Measurements from ENCODE around the gene MTMR2. TPM values are rescaled to one million over a fixed set of nuclear protein-coding genes. Genes with fewer than 3 reads are reported as not detected.
A peak's percentile ranks its signal among the peaks of the same experiment; 100 is the strongest.
"Not testable (repeated sequence)": the region's sequence is repeated elsewhere in the genome, so short reads cannot be mapped to it uniquely, and the experiment has no call there.

MTMR2 gene
- total and polyA plus RNA-seq, 4 donors: 11.6 to 53.7 (median 24.4) TPM

DNA sequence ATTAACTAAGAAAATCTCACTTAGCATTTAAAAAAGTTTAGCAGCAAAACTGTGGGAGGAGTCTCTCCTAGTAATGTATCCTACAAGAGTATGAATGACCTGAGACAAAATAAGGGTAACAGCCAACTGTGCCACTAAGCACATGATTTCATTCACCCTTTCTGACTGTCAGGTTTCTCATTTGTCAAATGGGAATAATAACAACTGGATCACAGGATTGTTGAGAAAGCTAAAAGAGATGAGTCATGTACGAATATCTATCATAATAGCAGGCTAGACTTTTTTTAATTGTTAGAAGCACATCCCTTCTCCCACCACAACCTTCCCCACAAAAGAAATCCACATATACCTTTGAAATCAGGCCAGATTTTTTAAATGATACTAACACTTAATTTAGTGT, 39.5 kb downstream of the MTMR2 start:
- ATAC-seq (ENCODE audit: insufficient read depth, low FRiP score): no peak
- Histone ChIP-seq H3K27me3 (ENCODE audit: control insufficient read depth in 3 of 3, insufficient read depth in 3 of 3, low read length in 2 of 3) (no peaks in the 10 kb centered on the region), H3K4me1 (ENCODE audit: control insufficient read depth in 5 of 5, insufficient read depth in 5 of 5, low read length in 5 of 5) (peaks cover 0 to 6% (median 4%) of the 10 kb centered on the region in 5 donors), H3K9me3 (ENCODE audit: control insufficient read depth in 4 of 4, insufficient read depth in 3 of 4, low read length in 3 of 4) (no peaks in the 10 kb centered on the region), H3K4me3 (no peak overlapping the region), H3K27ac (ENCODE audit: low read depth in 1 of 2, low read length in 1 of 2) (no peak overlapping the region), H3K9ac (ENCODE audit: insufficient read depth in 1 of 2, low read length in 2 of 2) (no peak overlapping the region), H3K36me3 (ENCODE audit: control insufficient read depth in 4 of 4, insufficient read depth in 4 of 4, low read length in 4 of 4) (peaks cover 0 to 25% (median 4%) of the 10 kb centered on the region in 4 donors)
- no peak for DNase-seq
- TF ChIP-seq, protein P1, sequence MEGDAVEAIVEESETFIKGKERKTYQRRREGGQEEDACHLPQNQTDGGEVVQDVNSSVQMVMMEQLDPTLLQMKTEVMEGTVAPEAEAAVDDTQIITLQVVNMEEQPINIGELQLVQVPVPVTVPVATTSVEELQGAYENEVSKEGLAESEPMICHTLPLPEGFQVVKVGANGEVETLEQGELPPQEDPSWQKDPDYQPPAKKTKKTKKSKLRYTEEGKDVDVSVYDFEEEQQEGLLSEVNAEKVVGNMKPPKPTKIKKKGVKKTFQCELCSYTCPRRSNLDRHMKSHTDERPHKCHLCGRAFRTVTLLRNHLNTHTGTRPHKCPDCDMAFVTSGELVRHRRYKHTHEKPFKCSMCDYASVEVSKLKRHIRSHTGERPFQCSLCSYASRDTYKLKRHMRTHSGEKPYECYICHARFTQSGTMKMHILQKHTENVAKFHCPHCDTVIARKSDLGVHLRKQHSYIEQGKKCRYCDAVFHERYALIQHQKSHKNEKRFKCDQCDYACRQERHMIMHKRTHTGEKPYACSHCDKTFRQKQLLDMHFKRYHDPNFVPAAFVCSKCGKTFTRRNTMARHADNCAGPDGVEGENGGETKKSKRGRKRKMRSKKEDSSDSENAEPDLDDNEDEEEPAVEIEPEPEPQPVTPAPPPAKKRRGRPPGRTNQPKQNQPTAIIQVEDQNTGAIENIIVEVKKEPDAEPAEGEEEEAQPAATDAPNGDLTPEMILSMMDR (IDR thresholded peaks at IDR 0.05; ENCODE audit: control extremely low read depth, extremely low read depth): no peak
- WGBS, 2 donors: 79 to 86% methylated on average over 1 of the region's 1 CpG

- ATAC-seq (ENCODE audit: insufficient read depth, low FRiP score) (no peak), DNase-seq (peak in 2 of 3 donors; percentile 77 to 79)
- TF ChIP-seq, protein P1 (IDR thresholded peaks at IDR 0.05; ENCODE audit: control extremely low read depth, extremely low read depth): no peak
- Histone ChIP-seq H3K9ac (ENCODE audit: insufficient read depth in 1 of 2, low read length in 2 of 2) (no peak overlapping the region), H3K4me3 (no peak overlapping the region), H3K4me1 (ENCODE audit: control insufficient read depth in 5 of 5, insufficient read depth in 5 of 5, low read length in 5 of 5) (peaks cover 0 to 6% (median 2%) of the 10 kb centered on the region in 5 donors), H3K27ac (ENCODE audit: low read depth in 1 of 2, low read length in 1 of 2) (no peak overlapping the region), H3K36me3 (ENCODE audit: control insufficient read depth in 4 of 4, insufficient read depth in 4 of 4, low read length in 4 of 4) (peaks cover 0 to 31% (median 4%) of the 10 kb centered on the region in 4 donors), H3K9me3 (ENCODE audit: control insufficient read depth in 4 of 4, insufficient read depth in 3 of 4, low read length in 3 of 4) (no peaks in the 10 kb centered on the region), H3K27me3 (ENCODE audit: control insufficient read depth in 3 of 3, insufficient read depth in 3 of 3, low read length in 2 of 3) (no peaks in the 10 kb centered on the region)
- 75 to 77% methylated on average over 1 of the region's 1 CpG for WGBS, 2 donors
Measured at GRCh38 chr11:95883381-95883780, 40.5 kb downstream of the MTMR2 start.

DNA sequence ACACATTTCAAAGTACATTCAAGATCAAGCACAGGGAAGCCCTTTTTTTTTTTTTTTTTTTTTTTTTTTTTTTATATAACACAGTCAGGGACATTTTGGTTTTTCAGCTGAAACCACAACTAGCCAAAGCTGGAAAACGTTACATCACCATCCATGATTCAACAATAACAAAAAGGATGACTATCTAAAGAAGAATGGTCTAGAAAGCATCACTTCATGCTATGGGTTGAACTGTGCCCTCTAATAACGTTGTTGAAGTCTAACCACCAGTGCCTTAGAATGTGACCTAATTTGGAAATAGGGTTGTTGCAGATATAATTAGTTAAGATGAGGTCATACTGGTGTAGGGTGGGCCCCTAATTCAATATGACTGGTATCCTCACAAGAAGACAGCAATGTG, 46.6 kb downstream of the MTMR2 start:
- H3K9me3 ChIP-seq (ENCODE audit: control insufficient read depth in 4 of 4, insufficient read depth in 3 of 4, low read length in 3 of 4): no peaks in the 10 kb centered on the region
- ATAC-seq (ENCODE audit: insufficient read depth, low FRiP score) (no peak), DNase-seq (no peak)
- TF ChIP-seq, protein P1 (IDR thresholded peaks at IDR 0.05; ENCODE audit: control extremely low read depth, extremely low read depth): no peak
- H3K4me1 ChIP-seq (ENCODE audit: control insufficient read depth in 5 of 5, insufficient read depth in 5 of 5, low read length in 5 of 5): no peaks in the 10 kb centered on the region
- no peak overlapping the region for H3K9ac ChIP-seq (ENCODE audit: insufficient read depth in 1 of 2, low read length in 2 of 2)
- no peak overlapping the region for H3K27ac ChIP-seq (ENCODE audit: low read depth in 1 of 2, low read length in 1 of 2)
- 82 to 85% methylated on average over 2 of the region's 2 CpGs for WGBS, 2 donors
- no peak overlapping the region for H3K4me3 ChIP-seq
- no peaks in the 10 kb centered on the region for H3K27me3 ChIP-seq (ENCODE audit: control insufficient read depth in 3 of 3, insufficient read depth in 3 of 3, low read length in 2 of 3)
- H3K36me3 ChIP-seq (ENCODE audit: control insufficient read depth in 4 of 4, insufficient read depth in 4 of 4, low read length in 4 of 4): peaks cover 0 to 13% (median 2%) of the 10 kb centered on the region in 4 donors

- DNase-seq; H3K27me3 ChIP-seq (ENCODE audit: control insufficient read depth in 3 of 3, insufficient read depth in 3 of 3, low read length in 2 of 3); H3K9ac ChIP-seq (ENCODE audit: insufficient read depth in 1 of 2, low read length in 2 of 2); H3K9me3 ChIP-seq (ENCODE audit: control insufficient read depth in 4 of 4, insufficient read depth in 3 of 4, low read length in 3 of 4); H3K4me3 ChIP-seq; ATAC-seq (ENCODE audit: insufficient read depth, low FRiP score); H3K36me3 ChIP-seq (ENCODE audit: control insufficient read depth in 4 of 4, insufficient read depth in 4 of 4, low read length in 4 of 4); H3K27ac ChIP-seq (ENCODE audit: low read depth in 1 of 2, low read length in 1 of 2); H3K4me1 ChIP-seq (ENCODE audit: control insufficient read depth in 5 of 5, insufficient read depth in 5 of 5, low read length in 5 of 5): not testable (repeated sequence)
- WGBS, 2 donors: 80 to 90% methylated on average over 3 of the region's 3 CpGs
Measured at GRCh38 chr11:95870877-95871276, 53.0 kb downstream of the MTMR2 start.
